GM21825 (cell line): ENCODE data around the gene INSR.
A peak's percentile ranks its signal among the peaks of the same experiment; 100 is the strongest.

Source experiments
- ATAC-seq: cut with Tn5 transposase; IDR thresholded peaks from one replicate; pipeline ENCODE4 v1.9.1; 2021; ENCODE audit warnings: mild to moderate bottlenecking, moderate library complexity; ENCODE audit not compliant: unreplicated experiment

The INSR gene

DNA sequence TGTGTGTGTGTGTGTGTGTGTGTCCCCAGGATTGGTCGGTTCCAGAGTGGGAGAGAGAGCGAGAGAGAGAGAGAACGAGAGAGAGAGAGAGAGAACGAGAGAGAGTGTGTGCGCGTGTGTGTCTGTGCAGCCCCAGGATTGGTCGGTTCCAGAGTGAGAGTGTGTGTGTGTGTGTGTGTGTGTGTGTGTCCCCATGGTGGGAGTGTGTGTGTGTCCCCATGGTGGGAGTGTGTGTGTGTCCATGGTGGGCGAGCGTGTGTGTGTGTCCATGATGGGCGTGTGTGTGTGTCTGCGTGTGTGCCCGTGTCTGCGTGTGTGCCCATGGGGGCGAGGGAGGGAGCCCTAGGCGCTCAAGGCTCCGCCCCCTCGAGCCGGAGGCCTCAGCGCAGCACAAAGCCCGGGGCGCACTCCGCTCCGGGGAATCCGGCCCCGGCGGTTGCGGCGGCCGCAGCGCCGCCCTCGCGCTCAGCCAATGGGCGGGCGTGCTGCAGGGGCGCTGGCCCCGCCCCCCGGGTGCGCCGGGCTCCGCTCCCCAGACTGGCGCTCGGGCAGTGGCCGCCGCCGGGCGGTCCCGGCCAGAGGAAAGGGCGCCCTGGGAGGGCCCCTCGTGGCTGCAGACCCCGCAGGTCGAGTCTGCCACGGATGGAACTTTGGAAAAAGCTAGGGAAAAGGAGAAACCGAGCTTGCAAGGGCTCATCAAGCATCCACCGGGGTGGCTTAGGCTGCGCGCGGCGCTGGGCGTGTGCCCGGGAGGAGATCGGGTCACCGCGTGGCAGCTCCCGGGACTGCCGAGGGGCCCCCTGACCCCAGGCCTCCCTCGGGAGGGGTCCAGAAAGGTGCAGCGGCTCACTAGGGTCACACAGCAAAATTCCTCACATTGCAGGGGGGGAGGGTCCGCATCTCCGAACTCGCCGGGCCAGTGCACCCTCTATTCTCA, 96.2 kb downstream of the INSR start:
- peak; percentile 74 for ATAC-seq

DNA sequence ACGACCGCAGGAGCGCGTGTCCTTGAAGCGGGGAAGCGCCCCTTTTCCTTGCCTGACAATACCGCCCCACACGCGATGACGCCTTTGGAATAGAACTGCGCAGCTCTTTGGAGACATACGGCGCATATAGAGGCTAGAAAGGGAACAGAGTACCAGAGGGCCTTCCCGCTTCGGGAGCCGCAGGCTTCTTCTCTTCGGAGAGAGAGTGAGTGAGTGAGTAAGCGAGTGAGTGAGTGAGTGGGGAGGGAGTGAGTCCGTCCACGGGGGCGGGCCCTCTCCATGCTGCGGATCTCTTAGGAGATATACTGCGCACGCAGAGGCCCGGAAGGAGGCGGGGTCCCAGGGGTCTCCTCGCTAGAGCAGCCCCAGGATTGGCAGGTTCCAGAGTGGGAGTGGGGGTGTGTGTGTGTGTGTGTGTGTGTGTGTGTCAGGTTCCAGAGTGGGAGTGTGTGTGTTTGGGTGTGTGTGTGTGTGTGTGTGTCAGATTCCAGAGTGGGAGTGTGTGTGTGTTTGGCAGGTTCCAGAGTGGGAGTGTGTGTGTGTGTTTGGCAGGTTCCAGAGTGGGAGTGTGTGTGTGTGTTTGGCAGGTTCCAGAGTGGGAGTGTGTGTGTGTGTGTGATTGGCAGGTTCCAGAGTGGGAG, 97.0 kb downstream of the INSR start:
- ATAC-seq: peak; percentile 58

DNA sequence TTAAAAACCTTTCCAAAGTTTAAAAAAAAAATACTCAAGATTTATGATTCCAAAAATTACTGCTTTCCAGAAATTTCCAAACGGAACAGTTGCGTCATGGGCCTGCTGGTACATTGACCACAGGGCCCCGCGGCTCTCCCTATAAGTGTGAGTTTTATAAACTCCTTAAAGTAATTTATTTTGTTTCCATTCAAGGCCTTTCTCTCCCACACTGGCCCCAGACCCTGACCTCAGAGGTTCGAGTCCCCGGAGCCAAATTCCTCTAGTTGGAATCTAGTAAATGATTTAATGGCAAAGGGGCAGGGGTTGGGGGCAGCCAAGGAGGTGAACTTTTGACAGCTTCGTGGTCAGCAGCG, 97.5 kb downstream of the INSR start:
- ATAC-seq: no peak

DNA sequence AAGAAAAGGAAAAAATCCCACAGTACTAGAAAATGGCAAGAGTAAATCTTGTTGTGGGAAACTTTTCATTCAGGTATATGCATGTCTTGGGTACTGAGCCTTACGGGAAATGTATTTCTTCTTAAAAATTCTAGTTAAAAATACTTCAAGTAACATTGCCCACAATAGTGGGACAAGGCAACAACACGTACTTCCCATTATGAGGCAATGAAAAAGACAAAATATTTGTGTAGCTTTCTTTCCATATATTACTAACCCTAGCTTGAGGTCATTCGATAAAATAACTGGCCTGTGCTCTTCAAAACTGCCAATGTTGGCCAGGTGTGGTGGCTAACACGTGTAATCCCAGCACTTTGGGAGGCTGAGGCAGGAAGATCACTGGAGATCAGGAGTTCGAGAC, 99.2 kb downstream of the INSR start:
- ATAC-seq: no peak

DNA sequence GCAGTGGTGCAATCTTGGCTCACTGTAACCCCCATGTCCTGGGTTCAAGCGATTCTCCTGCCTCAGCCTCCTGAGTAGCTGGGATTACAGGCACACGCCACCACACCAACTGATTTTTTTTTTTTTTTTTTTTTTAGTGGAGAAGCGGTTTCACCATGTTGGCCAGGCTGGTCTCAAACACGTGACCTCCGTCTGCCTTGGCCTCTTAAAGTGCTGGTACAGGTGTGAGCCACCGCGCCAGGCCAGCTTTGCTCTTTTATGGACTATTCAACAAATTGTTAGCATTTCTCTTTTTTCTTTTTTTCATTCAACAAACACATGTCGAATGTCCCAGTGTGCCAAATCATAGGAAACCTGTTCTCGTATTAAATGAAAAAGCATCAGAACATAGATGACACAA, 99.6 kb downstream of the INSR start:
- no peak for ATAC-seq

DNA sequence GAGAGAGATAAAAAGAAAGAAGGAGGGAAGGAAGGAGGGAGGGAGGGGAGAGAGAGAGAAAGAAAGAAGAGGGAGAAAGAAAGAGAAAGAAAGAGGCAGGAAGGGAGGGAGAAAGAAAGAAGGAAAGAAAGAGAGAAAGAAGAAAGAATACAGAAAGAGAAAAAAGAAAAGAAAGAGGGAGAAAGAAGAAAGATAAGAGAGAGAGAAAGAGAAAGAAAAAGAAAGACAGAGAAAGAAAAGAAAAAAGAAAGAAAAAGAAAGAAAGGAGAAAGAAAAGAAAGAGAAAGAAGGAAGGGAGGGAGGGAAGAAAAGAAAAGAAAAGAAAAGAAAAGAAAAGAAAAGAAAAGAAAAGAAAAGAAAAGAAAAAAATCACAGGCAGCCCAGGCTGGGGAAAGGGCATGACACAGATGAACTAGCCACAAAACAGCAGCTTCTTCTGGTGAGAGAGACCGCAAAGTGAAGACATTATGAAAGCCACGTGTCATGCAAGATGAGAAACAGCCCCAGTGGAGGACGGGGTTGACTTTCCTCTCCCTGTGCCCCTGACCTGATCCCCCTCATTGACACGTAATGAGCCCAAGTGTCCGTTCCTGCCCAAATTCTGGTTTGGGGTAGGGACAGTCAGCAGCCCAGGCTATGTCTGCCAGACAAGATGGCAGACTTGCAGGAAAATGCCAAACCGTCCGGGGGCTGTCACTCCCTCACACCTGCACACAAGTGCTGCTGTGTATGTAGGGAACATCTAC, 102.1 kb downstream of the INSR start:
- ATAC-seq: no peak

DNA sequence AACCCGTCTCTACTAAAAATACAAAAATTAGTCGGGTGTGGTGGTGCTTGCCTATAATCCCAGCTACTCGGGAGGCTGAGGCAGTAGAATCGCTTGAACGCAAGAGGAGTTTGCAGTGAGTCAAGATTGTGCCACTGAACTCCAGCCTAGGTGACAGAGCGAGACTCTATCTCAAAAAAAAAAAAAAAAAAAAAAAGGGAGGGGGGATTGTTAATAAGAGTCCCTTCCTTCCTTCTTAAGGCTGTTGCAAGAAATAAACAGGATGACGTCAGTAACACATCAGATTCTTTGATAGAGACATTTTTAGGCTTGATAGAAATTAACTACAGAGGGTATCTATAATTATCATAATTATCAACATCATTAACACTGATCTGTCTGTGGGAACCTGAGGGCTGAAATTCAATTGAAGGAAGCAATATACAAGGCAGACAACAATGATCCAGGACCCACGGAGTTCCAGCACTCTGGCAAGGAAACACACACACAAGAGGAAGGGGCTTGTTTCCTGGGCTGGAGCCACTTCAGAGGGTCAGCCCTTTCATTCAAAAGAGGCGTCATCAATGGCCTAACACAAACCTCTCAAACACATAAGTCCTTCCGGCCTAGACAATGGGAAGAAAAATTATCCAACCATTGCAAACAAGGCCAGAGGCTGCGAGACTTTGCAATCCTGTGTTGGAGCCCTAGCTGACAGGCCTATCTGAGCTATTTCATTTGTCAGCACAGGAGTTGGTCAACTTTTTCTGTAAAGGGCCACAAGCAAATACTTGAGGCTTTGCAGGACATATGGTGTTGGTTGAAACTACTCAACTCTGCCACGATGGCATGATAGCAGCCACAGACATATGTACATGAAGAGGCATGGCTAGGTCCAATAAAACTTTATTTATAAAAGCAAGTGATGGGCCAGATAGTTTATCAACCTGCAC, 105.2 kb downstream of the INSR start:
- no peak for ATAC-seq

DNA sequence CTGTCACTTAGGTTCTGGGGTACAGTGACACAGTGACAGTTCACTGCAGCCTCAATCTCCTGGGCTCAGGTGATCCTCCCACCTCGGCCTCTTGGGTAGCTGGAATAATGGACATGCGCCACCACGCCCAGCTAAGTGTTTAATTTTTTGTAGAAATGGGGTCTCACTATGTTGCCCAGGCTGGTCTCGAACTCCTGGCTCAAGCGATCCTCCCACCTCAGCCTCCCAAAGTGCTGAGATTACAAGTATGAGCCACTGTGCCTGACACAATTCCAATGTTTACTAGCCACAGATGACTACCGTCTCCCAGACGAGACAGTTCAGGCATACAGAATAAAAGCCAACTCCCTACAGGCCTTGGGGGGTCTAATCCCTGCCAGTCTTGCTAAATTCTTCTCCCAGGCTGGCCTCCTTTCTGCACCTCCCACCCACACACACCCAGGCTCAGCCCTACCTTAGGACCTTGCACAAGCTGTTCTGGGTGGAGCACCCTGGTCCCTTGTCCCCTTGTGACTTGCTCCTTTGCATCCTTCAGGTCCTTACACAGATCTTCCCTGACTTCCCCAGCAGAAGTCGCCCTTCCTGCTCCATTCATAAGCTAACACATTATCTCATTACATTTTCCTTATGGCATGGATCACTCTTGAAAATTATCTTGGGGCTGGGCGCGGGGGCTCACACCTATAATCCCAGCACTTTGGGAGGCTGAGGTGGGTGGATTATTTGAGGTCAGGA, 106.4 kb downstream of the INSR start:
- ATAC-seq: no peak

DNA sequence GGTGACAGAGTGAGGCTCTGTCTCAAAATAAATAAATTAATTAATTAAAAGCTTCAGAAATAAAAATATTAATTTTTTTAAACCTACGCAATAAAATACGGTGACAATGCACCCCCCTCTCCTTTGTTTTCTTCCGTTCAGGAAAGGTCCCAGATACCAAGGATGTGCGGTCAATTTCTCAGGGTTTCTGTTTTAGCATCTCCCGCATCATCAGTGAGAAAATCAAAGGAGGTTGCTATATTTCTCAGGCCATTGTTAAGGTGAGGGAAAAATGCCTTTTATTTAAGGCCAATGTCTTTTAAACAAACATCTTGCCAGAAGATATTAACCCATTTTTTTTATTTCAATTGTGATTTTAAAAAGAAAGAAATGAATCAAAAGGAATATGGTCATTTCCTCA, 111.7 kb downstream of the INSR start:
- ATAC-seq: no peak

DNA sequence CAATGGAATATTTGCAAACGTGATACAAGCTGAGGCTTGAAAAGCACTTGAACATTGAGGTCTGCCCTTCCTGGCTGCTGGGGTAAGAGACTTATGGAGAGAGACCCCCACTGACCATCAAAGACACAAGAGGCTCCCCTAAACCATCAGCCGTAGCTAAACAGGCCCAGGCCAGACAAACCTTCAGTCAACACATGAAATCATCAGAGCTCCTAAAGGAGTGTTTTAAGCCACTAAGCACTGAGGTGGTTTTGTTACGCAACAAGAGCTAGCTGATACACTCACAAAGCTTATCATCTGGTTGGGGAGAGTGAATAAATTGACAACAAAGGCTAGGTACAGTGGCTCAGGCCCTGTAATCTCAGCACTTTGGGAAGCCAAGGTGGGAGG, 114.3 kb downstream of the INSR start:
- ATAC-seq: no peak

DNA sequence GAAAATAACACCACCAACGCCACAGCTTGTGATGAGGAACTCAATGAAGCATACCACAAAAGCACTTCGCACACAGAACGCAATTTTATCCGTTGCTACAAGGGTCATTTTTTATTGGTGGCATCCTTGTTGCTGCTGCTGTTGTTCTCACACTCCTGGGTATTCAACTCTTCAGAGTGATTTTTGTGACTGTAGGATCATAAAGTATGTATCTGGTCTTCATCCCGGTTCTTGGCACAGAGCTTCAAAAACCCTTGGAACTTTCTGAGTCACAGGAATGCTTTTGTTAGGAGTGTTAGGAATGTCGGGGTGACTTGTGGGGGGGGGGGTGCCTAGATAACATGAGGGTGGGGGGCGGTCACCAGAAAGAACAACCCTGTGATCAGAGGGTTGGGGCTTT, 116.3 kb downstream of the INSR start:
- ATAC-seq: no peak

DNA sequence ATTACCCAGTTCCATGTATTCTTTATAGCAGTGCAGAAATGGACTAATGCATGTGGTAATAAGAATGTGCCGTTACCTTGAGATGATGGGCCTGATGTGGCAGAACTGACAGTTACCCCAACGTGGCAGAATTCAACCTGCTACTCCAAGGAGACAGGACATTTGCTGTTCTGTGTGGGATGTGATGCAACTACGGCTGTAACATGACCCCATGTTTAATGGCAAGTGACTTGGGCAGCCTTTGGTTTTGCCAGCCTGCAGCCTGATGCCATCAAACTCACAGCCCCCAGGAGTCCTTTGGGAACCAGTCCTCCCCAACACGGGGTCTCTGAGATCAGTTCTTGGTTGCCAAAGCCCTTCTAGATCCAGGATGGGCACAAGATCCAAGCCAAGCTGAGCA, 117.4 kb downstream of the INSR start:
- no peak for ATAC-seq

DNA sequence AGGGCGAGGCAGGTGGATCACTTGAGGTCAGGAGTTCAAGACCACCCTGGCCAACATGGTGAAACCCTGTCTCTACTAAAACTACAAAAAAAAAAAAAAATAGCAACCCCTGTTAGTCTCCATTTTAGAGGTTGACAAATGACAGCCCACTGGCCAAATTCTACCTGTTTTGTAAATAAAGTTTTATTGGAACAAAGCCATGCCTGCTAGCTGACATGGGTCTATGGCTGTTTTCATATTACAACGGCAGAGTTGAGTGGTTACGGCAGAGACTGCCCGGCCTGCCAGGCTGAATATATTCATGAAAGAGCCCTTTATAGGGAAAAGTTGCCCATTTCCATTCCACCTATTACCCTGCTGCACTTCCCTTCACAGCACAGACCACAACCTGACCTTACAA, 121.4 kb downstream of the INSR start:
- no peak for ATAC-seq

DNA sequence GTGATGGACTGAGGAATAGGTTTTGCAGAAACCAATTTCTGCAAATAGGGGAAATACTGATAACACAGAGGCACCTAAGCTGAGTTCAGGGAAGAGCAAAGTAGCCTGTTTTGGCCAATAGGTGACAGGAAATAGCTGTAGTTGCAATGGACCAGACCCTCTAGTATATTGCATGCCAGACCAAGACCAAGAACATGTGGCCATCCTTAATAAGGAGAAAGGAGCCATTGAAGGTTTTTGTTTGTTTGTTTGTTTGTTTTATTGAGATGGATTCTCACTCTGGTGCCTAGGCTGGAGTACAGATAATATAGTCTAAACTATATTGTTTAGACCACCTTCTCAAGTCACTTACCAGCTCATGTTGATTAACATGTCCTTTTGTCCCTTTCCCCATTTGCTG, 123.2 kb downstream of the INSR start:
- no peak for ATAC-seq

DNA sequence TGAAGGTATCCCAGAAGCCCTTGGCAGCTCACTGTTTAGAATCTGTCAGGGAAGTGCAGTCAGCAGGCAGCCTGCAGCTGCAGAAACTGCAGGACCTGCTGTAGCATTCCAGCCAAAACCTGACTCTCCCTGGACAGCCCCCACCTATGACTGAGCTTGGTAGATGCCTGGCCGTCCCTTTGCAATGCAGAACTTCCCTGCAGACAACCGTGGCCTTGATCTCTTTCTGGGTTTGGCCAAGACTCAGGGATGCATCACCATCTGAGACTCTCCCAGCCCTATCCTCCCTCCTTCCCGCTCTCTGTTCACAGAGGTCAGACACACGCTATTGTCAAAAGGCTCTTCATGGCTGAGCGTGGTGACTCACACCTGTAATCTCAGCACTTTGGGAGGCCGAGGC, 125.3 kb downstream of the INSR start:
- ATAC-seq: no peak

DNA sequence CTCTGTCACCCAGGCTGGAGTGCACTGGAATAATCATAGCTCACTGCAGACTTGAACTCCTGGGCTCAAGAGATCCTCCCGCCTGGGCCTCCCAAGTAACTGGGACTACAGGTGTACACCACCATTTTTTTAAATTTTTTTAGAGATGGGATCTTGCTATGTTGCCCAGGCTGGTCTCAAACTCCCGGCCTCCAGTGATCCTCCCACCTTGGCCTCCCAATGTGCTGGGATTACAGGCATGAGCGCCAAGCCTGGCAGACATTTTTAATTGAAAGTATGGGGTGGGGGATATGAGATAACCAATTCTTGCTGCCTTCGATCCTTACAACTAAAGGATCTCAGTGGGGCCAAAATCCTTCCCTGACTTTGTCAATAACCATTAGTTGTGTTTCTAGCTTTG, 132.9 kb downstream of the INSR start:
- ATAC-seq: no peak

DNA sequence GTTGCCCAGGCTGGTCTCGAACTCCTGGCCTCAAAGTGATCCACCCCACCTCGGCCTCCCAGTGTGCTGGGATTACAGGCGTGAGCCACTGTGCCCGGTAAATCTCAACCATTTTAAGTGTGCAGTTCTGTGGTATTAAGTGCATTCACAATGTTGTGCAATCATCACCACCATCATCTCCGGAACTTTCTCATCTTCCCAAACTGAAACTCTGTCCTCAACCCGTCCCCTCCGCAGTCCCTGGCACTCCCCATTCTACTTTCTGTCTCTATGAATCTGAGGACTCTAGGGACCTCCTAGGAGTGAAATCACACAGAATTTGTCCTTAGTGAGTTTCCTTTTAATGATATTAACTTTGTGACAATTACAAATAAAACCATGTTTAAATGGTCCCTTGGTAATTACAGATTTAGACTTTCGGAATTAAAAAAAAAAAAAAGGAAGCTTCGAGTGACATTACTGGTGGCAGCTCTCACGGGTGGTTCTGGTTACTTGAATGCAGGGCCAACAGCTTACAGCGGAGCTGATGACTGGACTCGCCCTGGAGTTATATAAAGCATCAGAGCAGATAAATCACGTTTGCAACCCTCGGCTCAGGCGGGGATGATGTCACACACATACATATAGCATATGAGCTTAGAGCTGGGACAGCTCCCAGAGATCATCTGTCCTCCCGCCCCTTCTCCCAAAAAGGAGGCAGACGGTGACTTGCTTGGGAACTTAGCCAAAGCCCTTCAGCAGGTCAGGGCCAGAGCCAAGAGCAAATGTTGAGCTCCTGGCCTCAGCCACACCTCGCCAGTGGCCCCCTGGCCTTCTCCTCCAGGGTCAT, 134.9 kb downstream of the INSR start:
- ATAC-seq: no peak

DNA sequence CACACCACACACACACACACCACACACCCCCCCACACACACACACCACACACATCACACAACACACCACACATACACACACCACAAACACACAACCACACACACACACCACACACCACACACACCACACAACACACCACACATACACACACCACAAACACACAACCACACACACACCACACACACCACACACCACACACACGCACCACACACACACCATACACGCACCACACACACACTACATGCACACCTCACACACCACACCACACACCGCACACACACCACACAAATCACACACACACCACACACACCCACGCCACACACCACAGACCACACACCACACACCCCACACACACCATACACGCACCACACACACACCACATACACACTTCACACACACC, 141.2 kb downstream of the INSR start:
- no peak for ATAC-seq

DNA sequence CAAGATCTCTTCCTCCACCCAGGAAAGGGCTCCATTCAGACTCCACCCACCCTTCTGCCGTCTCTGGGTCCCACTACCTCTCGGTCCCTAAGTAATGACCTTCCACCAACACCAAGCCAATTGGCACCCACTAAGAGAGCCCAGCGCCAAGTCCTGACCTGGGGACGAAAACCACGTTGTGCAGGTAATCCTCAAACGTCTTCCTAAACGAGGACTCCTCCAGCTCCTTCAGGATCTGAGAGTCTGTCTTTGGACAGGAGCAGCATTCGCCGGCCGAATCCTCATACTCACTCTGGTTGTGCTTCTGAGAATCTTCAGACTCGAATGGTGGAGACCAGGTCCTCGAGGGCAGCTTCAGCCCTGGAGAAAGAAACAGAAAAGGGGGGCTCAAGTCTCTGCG, 141.6 kb downstream of the INSR start:
- no peak for ATAC-seq
